GM19452 (cell line): Measurements from ENCODE around the gene SYTL3.
"Not testable (repeated sequence)": the region's sequence is repeated elsewhere in the genome, so short reads cannot be mapped to it uniquely, and the experiment has no call there.

ENCODE experiments used
- ATAC-seq: cut with Tn5 transposase; IDR thresholded peaks from one replicate; pipeline ENCODE4 v1.9.1; 2021; ENCODE audit not compliant: unreplicated experiment

The SYTL3 gene

GRCh38 chr6:158686791-158687381 is 37.0 kb downstream of the SYTL3 start:
- ATAC-seq: peak; percentile 69

- ATAC-seq: no peak
Measured at GRCh38 chr6:158687506-158687905, 37.7 kb downstream of the SYTL3 start.

GRCh38 chr6:158688860-158689259 is 39.0 kb downstream of the SYTL3 start:
- ATAC-seq: no peak

- no peak for ATAC-seq
Measured at GRCh38 chr6:158694913-158695312, 45.1 kb downstream of the SYTL3 start.

- no peak for ATAC-seq
Measured at GRCh38 chr6:158697811-158698210, 48.0 kb downstream of the SYTL3 start.

- ATAC-seq: no peak
Measured at GRCh38 chr6:158698931-158699330, 49.1 kb downstream of the SYTL3 start.

GRCh38 chr6:158701268-158701667 is 51.4 kb downstream of the SYTL3 start:
- not testable (repeated sequence) for ATAC-seq

GRCh38 chr6:158703111-158703836 is 53.4 kb downstream of the SYTL3 start:
- ATAC-seq: no peak

GRCh38 chr6:158703837-158704822 is 54.3 kb downstream of the SYTL3 start:
- ATAC-seq: peak; percentile 95

GRCh38 chr6:158705386-158706126 is 55.7 kb downstream of the SYTL3 start:
- no peak for ATAC-seq

GRCh38 chr6:158706369-158706982 is 56.6 kb downstream of the SYTL3 start:
- ATAC-seq: no peak

GRCh38 chr6:158707120-158707820 is 57.4 kb downstream of the SYTL3 start:
- ATAC-seq: no peak

- ATAC-seq: no peak
Measured at GRCh38 chr6:158707821-158708195, 58.0 kb downstream of the SYTL3 start.

GRCh38 chr6:158708239-158708638 is 58.4 kb downstream of the SYTL3 start:
- no peak for ATAC-seq

- no peak for ATAC-seq
Measured at GRCh38 chr6:158709809-158710208, 60.0 kb downstream of the SYTL3 start.

GRCh38 chr6:158711264-158711663 is 61.4 kb downstream of the SYTL3 start:
- ATAC-seq: no peak

GRCh38 chr6:158713469-158713868 is 63.6 kb downstream of the SYTL3 start:
- ATAC-seq: no peak

- no peak for ATAC-seq
Measured at GRCh38 chr6:158714706-158715105, 64.9 kb downstream of the SYTL3 start.

- ATAC-seq: peak; percentile 63
Measured at GRCh38 chr6:158715330-158716311, 65.8 kb downstream of the SYTL3 start.
